Stomach (tissue), 9 donors: ENCODE measurements around the gene TDRD7. TPM values are rescaled to one million over a fixed set of nuclear protein-coding genes. Genes with fewer than 3 reads are reported as not detected.
A peak's percentile ranks its signal among the peaks of the same experiment; 100 is the strongest.

Source experiments
- DNase-seq, 2 donors: peaks; one replicate each; pipeline versions ENCODE4 v3.0.0 to v3.0.0-alpha.2; 2013 to 2019
- H3K27ac ChIP-seq, 5 donors: fragments of 200-600 bp in 4 of 5; sonication (generic) in 4 of 5; one replicate each; pipeline ENCODE4 v1.5.1; 2013 to 2019; ENCODE audit warnings: mild to moderate bottlenecking in 1 of 5, moderate library complexity in 1 of 5
- H3K27me3 ChIP-seq, 3 donors: fragments of 200-600 bp; sonication (generic); one replicate each; pipeline ENCODE4 v1.5.1; 2017 to 2019; ENCODE audit warnings: mixed run types in 1 of 3
- H3K36me3 ChIP-seq, 4 donors: fragments of 200-600 bp; sonication (generic); 1 replicate in 3 of 4; 2 replicates in 1 of 4; pipeline ENCODE4 v1.5.1; 2016 to 2019
- H3K4me1 ChIP-seq, 4 donors: fragments of 200-600 bp; sonication (generic); one replicate each; pipeline ENCODE4 v1.5.1; 2016 to 2019
- H3K4me3 ChIP-seq, 4 donors: fragments of 200-600 bp; sonication (generic) in 3 of 4; one replicate each; pipeline ENCODE4 v1.5.1; 2016 to 2019; ENCODE audit warnings: mild to moderate bottlenecking in 1 of 4
- H3K9me3 ChIP-seq, 4 donors: fragments of 200-600 bp; sonication (generic); one replicate each; pipeline ENCODE4 v1.5.1; 2016 to 2019
- CTCF ChIP-seq, 7 experiments: fragments of 450-650 bp in 4 of 7; fragments of 200-600 bp in 3 of 7; sonication (generic) in 3 of 7; IDR thresholded peaks; one replicate each; pipeline ENCODE4 v1.5.1; 2016 to 2019; ENCODE audit warnings: antibody characterized with exemption in 7 of 7, control low read depth in 2 of 7, mild to moderate bottlenecking in 1 of 7
- EP300 ChIP-seq: sonication (generic); formaldehyde crosslinking; IDR thresholded peaks from one replicate; pipeline ENCODE4 v1.6.1; 2017; ENCODE audit warnings: antibody characterized with exemption
- POLR2A ChIP-seq, 4 donors: fragments of 450-650 bp; IDR thresholded peaks; one replicate each; pipeline ENCODE4 v1.6.1; 2016; ENCODE audit warnings: antibody characterized with exemption in 4 of 4, control low read depth in 2 of 4, mild to moderate bottlenecking in 1 of 4, moderate library complexity in 1 of 4
- POLR2AphosphoS5 ChIP-seq, 3 donors: sonication (generic); formaldehyde crosslinking; IDR thresholded peaks; one replicate each; pipeline ENCODE4 v1.6.1; 2016; ENCODE audit warnings: antibody characterized with exemption in 3 of 3
- WGBS, 5 donors: extraction: QIAGEN DNeasy Blood & Tissue Kit in 3 of 5; methylation state at CpG; one replicate each; pipeline versions ENCODE4 v1.1.5 to v1.1.7; 2013 to 2018; 5-methylcytosine and 5-hydroxymethylcytosine counted together
- intact Hi-C: fragments of 100-400 bp; cut with DNase I; formaldehyde crosslinking; loops from one replicate; pipeline ENCODE4 v1.15.1; 2023; ENCODE audit warnings: low total_unique reads
- polyA plus RNA-seq, 3 donors: library from polyadenylated mRNA; stranded (reverse); fragments of 200-250 nt; gene quantifications; one replicate each; pipeline ENCODE4 v1.2.3, GENCODE V29; 2013
- total RNA-seq, 5 donors: library from RNA; depleted of rRNA; stranded (reverse); fragments of >200 nt; gene quantifications; one replicate each; pipeline versions ENCODE4 v1.1.0 to v1.2.3, GENCODE V29; 2014 to 2016
- donor health status: healthy with polysubstance abuse.
- donor health status: Bipolar disorder and iron deficiency.
- donor health status: healthy.

The TDRD7 gene
- total and polyA plus RNA-seq, 8 donors, result 4.7 to 20.1 (median 9.1) TPM

GRCh38 chr9:97408562-97408961, 3.3 kb upstream of the TDRD7 start:
- H3K4me1 ChIP-seq, result peaks cover 13 to 35% (median 17%) of the 10 kb centered on the region in 4 donors
- no peak for DNase-seq
- no peaks in the 10 kb centered on the region for H3K36me3 ChIP-seq
- no peak overlapping the region for H3K4me3 ChIP-seq
- WGBS, 5 donors, result 90 to 96% (median 95%) methylated on average over 4 of the region's 4 CpGs
- no peak overlapping the region for H3K27ac ChIP-seq
- no peak for TF ChIP-seq EP300
- no peak for TF ChIP-seq POLR2AphosphoS5 (IDR thresholded peaks at IDR 0.05)
- no peak for TF ChIP-seq POLR2A (IDR thresholded peaks at IDR 0.05)
- TF ChIP-seq CTCF (IDR thresholded peaks at IDR 0.05), result no peak
- intact Hi-C loops, result no loop called here
- H3K9me3 ChIP-seq, result peaks cover 0 to 10% (median 5%) of the 10 kb centered on the region in 4 donors
- no peaks in the 10 kb centered on the region for H3K27me3 ChIP-seq

- peak overlapping the region; percentile 81 to 100 (median 97) for H3K4me3 ChIP-seq
- TF ChIP-seq CTCF (IDR thresholded peaks at IDR 0.05) (no peak), POLR2A (IDR thresholded peaks at IDR 0.05) (no peak), POLR2AphosphoS5 (IDR thresholded peaks at IDR 0.05) (no peak), EP300 (no peak)
- no peaks in the 10 kb centered on the region for H3K36me3 ChIP-seq
- no peak for DNase-seq
- H3K9me3 ChIP-seq, result no peaks in the 10 kb centered on the region
- H3K4me1 ChIP-seq, result peaks cover 10 to 40% (median 19%) of the 10 kb centered on the region in 4 donors
- intact Hi-C loops, result no loop called here
- H3K27ac ChIP-seq, result peak overlapping the region in 4 of 5 donors; percentile 87 to 95 (median 91)
- WGBS, 5 donors, result 15 to 18% (median 17%) methylated on average over 3 of the region's 3 CpGs
- H3K27me3 ChIP-seq, result no peaks in the 10 kb centered on the region
Measured at GRCh38 chr9:97411440-97411788, 482 bp upstream of the TDRD7 start.

DNA sequence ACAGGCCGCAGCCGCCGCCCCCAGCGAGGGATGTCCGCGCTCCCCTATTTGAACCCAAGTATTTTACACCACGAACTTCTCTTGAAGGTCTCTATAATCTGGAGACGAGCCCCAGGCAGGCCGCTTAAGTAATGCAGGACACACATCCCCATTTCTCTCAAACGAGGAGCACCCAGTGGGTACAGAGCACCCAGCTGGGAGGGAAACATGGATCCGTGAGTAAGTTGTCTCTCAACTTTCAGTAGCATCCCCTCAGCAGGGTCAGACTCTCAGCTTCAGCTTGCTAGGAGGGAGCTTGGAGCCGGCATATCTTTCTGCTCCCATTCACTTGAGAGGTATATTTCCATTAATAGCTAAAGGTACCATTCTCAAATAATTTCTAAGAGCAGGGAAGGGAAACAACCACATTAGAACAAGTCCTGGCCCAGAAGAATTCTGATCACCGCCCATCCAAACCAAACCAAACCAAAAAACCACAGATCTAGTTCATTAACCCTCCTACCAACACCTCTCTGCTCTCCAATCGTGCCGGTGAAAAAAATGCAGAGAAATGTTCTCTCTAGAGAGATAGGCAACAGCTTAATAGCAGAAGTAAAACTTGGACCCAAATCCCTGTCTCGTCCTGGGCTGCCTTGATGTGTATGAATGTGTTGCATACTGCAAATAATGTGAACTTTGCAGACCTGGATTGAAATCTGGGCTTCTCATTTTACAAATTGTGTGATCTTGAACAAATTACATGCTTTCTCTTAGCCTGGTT, 910 bp downstream of the TDRD7 start:
- peak overlapping the region; percentile 81 to 100 (median 97) for H3K4me3 ChIP-seq
- H3K36me3 ChIP-seq, result no peaks in the 10 kb centered on the region
- H3K27me3 ChIP-seq, result no peaks in the 10 kb centered on the region
- TF ChIP-seq CTCF (IDR thresholded peaks at IDR 0.05), result no peak
- no peak for TF ChIP-seq POLR2AphosphoS5 (IDR thresholded peaks at IDR 0.05)
- no peak for TF ChIP-seq POLR2A (IDR thresholded peaks at IDR 0.05)
- no peak for TF ChIP-seq EP300
- H3K4me1 ChIP-seq, result peaks cover 9 to 36% (median 20%) of the 10 kb centered on the region in 4 donors
- intact Hi-C loops, result no loop called here
- DNase-seq, result no peak
- 4 to 7% (median 4%) methylated on average over 16 of the region's 16 CpGs for WGBS, 5 donors
- peak overlapping the region; percentile 87 to 95 (median 92) for H3K27ac ChIP-seq
- H3K9me3 ChIP-seq, result no peaks in the 10 kb centered on the region

DNA sequence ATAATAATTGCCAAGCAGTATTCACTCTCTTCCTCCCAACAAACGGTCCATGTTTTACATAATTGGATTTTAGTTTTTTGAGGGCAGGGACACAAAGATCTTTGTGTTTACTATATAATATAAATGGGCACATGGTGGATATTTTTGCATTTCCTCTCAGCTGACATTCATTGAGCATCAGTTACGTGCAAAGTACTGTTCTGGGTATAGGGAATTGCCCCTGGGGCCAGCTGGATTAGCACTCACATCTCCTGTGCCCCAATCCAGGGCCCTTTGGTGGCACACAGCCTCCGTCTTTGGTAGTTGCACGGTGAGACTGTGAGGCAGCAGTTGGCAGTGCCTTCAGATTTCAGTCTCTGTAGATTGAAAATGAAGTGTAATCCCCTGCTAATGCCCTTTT, 1.6 kb downstream of the TDRD7 start:
- H3K27ac ChIP-seq, result peak overlapping the region in 1 of 5 donors; percentile 95
- no peak for DNase-seq
- WGBS, 5 donors, result 57 to 66% (median 60%) methylated on average over 4 of the region's 4 CpGs
- no peaks in the 10 kb centered on the region for H3K36me3 ChIP-seq
- H3K4me3 ChIP-seq, result peak overlapping the region in 2 of 4 donors; percentile 81 to 98
- no peaks in the 10 kb centered on the region for H3K9me3 ChIP-seq
- intact Hi-C loops, result no loop called here
- TF ChIP-seq CTCF (IDR thresholded peaks at IDR 0.05) (no peak), EP300 (no peak), POLR2A (IDR thresholded peaks at IDR 0.05) (no peak), POLR2AphosphoS5 (IDR thresholded peaks at IDR 0.05) (no peak)
- peaks cover 9 to 42% (median 23%) of the 10 kb centered on the region in 4 donors for H3K4me1 ChIP-seq
- H3K27me3 ChIP-seq, result no peaks in the 10 kb centered on the region
